Measurements from ENCODE around the gene N4BP2L1.

Gene N4BP2L1

GRCh38 chr13:32427852-32428580, at the start of gene N4BP2L1:
Gene N4BP2L1, minus strand, starts transcription at chr13:32428130. Its CDS starts 48 bp downstream, at chr13:32428082.
- DNase-seq, result peak; percentile 89

- no peak for DNase-seq
These were observed 49.0 kb upstream of the N4BP2L1 start for GRCh38 chr13:32476892-32477291.

- DNase-seq, result no peak
These were observed 48.2 kb upstream of the N4BP2L1 start for GRCh38 chr13:32476021-32476731.

GRCh38 chr13:32474999-32475792, 47.3 kb upstream of the N4BP2L1 start:
- DNase-seq, result no peak

GRCh38 chr13:32473650-32474049, 45.7 kb upstream of the N4BP2L1 start:
- DNase-seq, result no peak

GRCh38 chr13:32472194-32472621, 44.3 kb upstream of the N4BP2L1 start:
- peak; percentile 38 for DNase-seq

GRCh38 chr13:32471187-32471922, 43.4 kb upstream of the N4BP2L1 start:
- DNase-seq, result peak; percentile 67

GRCh38 chr13:32468502-32469142, 40.7 kb upstream of the N4BP2L1 start:
- peak; percentile 58 for DNase-seq

- no peak for DNase-seq
These were observed 28.7 kb upstream of the N4BP2L1 start for GRCh38 chr13:32456591-32456990.

GRCh38 chr13:32455594-32455903, 27.6 kb upstream of the N4BP2L1 start:
- DNase-seq, result no peak

GRCh38 chr13:32454886-32455593, 27.1 kb upstream of the N4BP2L1 start:
- DNase-seq, result no peak

GRCh38 chr13:32453981-32454380, 26.1 kb upstream of the N4BP2L1 start:
- no peak for DNase-seq

- no peak for DNase-seq
These were observed 21.0 kb upstream of the N4BP2L1 start for GRCh38 chr13:32448972-32449371.

GRCh38 chr13:32447894-32448623, 20.1 kb upstream of the N4BP2L1 start:
- no peak for DNase-seq

- DNase-seq, result peak; percentile 26
These were observed 19.0 kb upstream of the N4BP2L1 start for GRCh38 chr13:32446773-32447465.

- DNase-seq, result no peak
These were observed 18.3 kb upstream of the N4BP2L1 start for GRCh38 chr13:32446220-32446619.

GRCh38 chr13:32445461-32445860, 17.5 kb upstream of the N4BP2L1 start:
- no peak for DNase-seq

GRCh38 chr13:32443111-32443510, 15.2 kb upstream of the N4BP2L1 start:
- peak; percentile 84 for DNase-seq

- no peak for DNase-seq
These were observed 10.9 kb upstream of the N4BP2L1 start for GRCh38 chr13:32438871-32439270.

GRCh38 chr13:32432856-32433255, 4.9 kb upstream of the N4BP2L1 start:
- peak; percentile 29 for DNase-seq

Measured in hematopoietic multipotent progenitor cell treated with erythropoietin and hydrocortisone succinate and interleukin-3 and kit ligand, for 4 days (in vitro differentiated cells).